Gastrocnemius medialis (tissue), 4 donors: ENCODE results near the gene EXOC6.

Experiments used
- CTCF ChIP-seq, 5 experiments: fragments of 450-650 bp in 3 of 5; fragments of 200-600 bp in 2 of 5; sonication (generic) in 2 of 5; IDR thresholded peaks in 4 of 5; conservative IDR thresholded peaks in 1 of 5; 1 replicate in 4 of 5; 2 replicates in 1 of 5; pipeline ENCODE4 v1.5.1; 2016 to 2019; ENCODE audit warnings: antibody characterized with exemption in 5 of 5, mild to moderate bottlenecking in 3 of 5, moderate library complexity in 3 of 5
- POLR2A ChIP-seq, 2 donors: fragments of 450-650 bp; IDR thresholded peaks; one replicate each; pipeline ENCODE4 v1.6.1; 2017; ENCODE audit warnings: antibody characterized with exemption in 2 of 2, mild to moderate bottlenecking in 2 of 2, moderate library complexity in 2 of 2

- TF ChIP-seq CTCF (IDR thresholded peaks at IDR 0.05 in 4 of 5, conservative IDR thresholded peaks at IDR 0.05 in 1 of 5) (no peak), POLR2A (IDR thresholded peaks at IDR 0.05) (no peak)
Measured at GRCh38 chr10:92942226-92942625, 93.9 kb downstream of the EXOC6 start.
